OCI-LY1 (cell line): Measurements from ENCODE around the gene FERMT3.

Experiments
- EZH2 ChIP-seq: fragments of 200-600 bp; sonication (generic), shearing (Covaris generic); IDR thresholded peaks from 2 replicates; pipeline ENCODE4 v1.8.0; 2017; ENCODE audit warnings: borderline replicate concordance, mixed run types, mild to moderate bottlenecking, antibody characterized with exemption, low read length, moderate library complexity, mixed read lengths
- TF ChIP-seq, protein P1 (sequence below): fragments of 200-600 bp; sonication (generic), shearing (Covaris generic); IDR thresholded peaks from 2 replicates; pipeline ENCODE4 v1.5.1; 2017; ENCODE audit warnings: mild to moderate bottlenecking, antibody characterized with exemption, low read length, moderate library complexity, mixed read lengths

DNA sequence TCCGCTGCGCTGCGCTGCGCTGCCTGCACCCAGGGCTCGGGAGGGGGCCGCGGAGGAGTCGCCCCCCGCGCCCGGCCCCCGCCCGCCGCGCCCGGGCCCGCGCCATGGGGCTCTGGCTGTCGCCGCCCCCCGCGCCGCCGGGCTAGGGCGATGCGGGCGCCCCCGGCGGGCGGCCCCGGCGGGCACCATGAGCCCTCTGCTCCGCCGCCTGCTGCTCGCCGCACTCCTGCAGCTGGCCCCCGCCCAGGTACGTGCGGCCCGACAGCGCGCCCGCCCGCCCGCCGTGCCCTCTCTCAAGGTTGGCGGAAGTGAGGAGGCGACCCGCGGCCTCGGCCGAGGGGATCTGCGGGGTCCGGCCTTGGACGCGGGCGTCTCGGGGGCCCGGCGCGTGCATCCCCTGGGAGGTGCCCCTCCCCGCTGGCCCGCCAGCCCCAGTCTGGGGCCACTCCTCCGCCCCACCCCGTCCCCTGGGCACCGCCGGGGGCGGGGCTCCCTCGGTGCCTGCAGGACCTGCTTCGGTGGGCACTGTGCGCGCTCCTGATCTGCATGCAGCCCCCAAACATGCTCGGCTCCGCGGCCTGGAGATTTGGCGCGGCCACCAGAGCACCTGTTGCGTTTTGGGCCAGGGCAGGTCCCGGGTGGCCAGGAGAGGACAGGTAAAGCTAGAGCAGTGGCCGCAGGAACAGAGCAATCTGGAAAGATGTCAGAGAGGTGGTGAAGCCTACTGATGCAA lies 28.3 kb downstream of the FERMT3 start:
- TF ChIP-seq EZH2, result no peak
- TF ChIP-seq, protein P1, sequence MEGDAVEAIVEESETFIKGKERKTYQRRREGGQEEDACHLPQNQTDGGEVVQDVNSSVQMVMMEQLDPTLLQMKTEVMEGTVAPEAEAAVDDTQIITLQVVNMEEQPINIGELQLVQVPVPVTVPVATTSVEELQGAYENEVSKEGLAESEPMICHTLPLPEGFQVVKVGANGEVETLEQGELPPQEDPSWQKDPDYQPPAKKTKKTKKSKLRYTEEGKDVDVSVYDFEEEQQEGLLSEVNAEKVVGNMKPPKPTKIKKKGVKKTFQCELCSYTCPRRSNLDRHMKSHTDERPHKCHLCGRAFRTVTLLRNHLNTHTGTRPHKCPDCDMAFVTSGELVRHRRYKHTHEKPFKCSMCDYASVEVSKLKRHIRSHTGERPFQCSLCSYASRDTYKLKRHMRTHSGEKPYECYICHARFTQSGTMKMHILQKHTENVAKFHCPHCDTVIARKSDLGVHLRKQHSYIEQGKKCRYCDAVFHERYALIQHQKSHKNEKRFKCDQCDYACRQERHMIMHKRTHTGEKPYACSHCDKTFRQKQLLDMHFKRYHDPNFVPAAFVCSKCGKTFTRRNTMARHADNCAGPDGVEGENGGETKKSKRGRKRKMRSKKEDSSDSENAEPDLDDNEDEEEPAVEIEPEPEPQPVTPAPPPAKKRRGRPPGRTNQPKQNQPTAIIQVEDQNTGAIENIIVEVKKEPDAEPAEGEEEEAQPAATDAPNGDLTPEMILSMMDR, result no peak
